ENCODE results near the gene SOS1.

DNA sequence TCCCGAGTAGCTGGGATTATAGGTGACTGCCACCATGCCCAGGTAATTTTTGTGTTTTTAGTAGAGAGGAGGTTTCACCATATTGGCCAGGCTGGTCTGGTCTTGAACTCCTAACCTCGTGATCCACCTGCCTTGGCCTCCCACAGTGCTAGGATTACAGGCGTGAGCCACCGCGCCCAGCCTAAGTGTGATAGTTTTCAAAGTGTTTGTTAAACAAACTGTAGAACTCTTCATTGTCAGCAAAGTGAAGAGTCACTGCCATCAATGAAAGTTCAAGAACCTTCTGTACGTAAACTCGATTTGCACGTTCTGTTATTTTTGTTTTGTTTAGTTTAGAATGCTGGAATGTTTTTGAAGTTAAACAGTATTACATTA lies 18.0 kb upstream of the SOS1 start:
- TF ChIP-seq, protein P1, sequence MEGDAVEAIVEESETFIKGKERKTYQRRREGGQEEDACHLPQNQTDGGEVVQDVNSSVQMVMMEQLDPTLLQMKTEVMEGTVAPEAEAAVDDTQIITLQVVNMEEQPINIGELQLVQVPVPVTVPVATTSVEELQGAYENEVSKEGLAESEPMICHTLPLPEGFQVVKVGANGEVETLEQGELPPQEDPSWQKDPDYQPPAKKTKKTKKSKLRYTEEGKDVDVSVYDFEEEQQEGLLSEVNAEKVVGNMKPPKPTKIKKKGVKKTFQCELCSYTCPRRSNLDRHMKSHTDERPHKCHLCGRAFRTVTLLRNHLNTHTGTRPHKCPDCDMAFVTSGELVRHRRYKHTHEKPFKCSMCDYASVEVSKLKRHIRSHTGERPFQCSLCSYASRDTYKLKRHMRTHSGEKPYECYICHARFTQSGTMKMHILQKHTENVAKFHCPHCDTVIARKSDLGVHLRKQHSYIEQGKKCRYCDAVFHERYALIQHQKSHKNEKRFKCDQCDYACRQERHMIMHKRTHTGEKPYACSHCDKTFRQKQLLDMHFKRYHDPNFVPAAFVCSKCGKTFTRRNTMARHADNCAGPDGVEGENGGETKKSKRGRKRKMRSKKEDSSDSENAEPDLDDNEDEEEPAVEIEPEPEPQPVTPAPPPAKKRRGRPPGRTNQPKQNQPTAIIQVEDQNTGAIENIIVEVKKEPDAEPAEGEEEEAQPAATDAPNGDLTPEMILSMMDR (IDR thresholded peaks at IDR 0.05), result no peak
- no peak for TF ChIP-seq POLR2A (IDR thresholded peaks at IDR 0.05)
